Activated naive CD4-positive, alpha-beta T cell (primary cell): ENCODE measurements around the gene ACAA2.
A peak's percentile ranks its signal among the peaks of the same experiment; 100 is the strongest.
"Not testable (repeated sequence)": the region's sequence is repeated elsewhere in the genome, so short reads cannot be mapped to it uniquely, and the experiment has no call there.

ENCODE experiments used
- DNase-seq, 4 experiments: peaks; one replicate each; lab custom pipeline; 2025; lab: John Stamatoyannopoulos, UW

Gene ACAA2

GRCh38 chr18:49844903-49845302 lies 31.6 kb upstream of the ACAA2 start:
- DNase-seq, result no peak

- no peak for DNase-seq
Observed at GRCh38 chr18:49843778-49844625, 30.7 kb upstream of the ACAA2 start.

- DNase-seq, result no peak
Observed at GRCh38 chr18:49843131-49843530, 29.8 kb upstream of the ACAA2 start.

- no peak for DNase-seq
Observed at GRCh38 chr18:49842656-49843055, 29.3 kb upstream of the ACAA2 start.

GRCh38 chr18:49841236-49842217 lies 28.2 kb upstream of the ACAA2 start:
- no peak for DNase-seq

GRCh38 chr18:49839012-49839411 lies 25.7 kb upstream of the ACAA2 start:
- no peak for DNase-seq

GRCh38 chr18:49838381-49838780 lies 25.0 kb upstream of the ACAA2 start:
- DNase-seq, result no peak

- DNase-seq, result no peak
Observed at GRCh38 chr18:49837889-49838288, 24.6 kb upstream of the ACAA2 start.

- not testable (repeated sequence) for DNase-seq
Observed at GRCh38 chr18:49837316-49837835, 24.0 kb upstream of the ACAA2 start.

- DNase-seq, result no peak
Observed at GRCh38 chr18:49835405-49835804, 22.1 kb upstream of the ACAA2 start.

- no peak for DNase-seq
Observed at GRCh38 chr18:49834258-49834657, 20.9 kb upstream of the ACAA2 start.

- DNase-seq, result no peak
Observed at GRCh38 chr18:49833814-49834213, 20.5 kb upstream of the ACAA2 start.

- no peak for DNase-seq
Observed at GRCh38 chr18:49832221-49832647, 18.9 kb upstream of the ACAA2 start.

GRCh38 chr18:49827996-49828395 lies 14.7 kb upstream of the ACAA2 start:
- no peak for DNase-seq

GRCh38 chr18:49819823-49820671 lies 6.7 kb upstream of the ACAA2 start:
- no peak for DNase-seq

- no peak for DNase-seq
Observed at GRCh38 chr18:49819071-49819662, 5.8 kb upstream of the ACAA2 start.

GRCh38 chr18:49817947-49818346 lies 4.6 kb upstream of the ACAA2 start:
- DNase-seq, result no peak

GRCh38 chr18:49815927-49816326 lies 2.6 kb upstream of the ACAA2 start:
- no peak for DNase-seq

GRCh38 chr18:49814147-49814499 lies 790 bp upstream of the ACAA2 start:
- DNase-seq, result peak in 2 of 4 experiments; percentile 42 to 49

GRCh38 chr18:49813069-49813318 lies 339 bp downstream of the ACAA2 start:
- no peak for DNase-seq

GRCh38 chr18:49812286-49813068 lies 856 bp downstream of the ACAA2 start:
- no peak for DNase-seq
